Bronchial epithelial cell (primary cell): ENCODE data around the gene FXYD1. TPM values are rescaled to one million over a fixed set of nuclear protein-coding genes. Genes with fewer than 3 reads are reported as not detected.
"Not testable (repeated sequence)": the region's sequence is repeated elsewhere in the genome, so short reads cannot be mapped to it uniquely, and the experiment has no call there.

ENCODE experiments used
- DNase-seq: peaks from one replicate; pipeline ENCODE4 v3.0.0-alpha.2; 2010; ENCODE audit warnings: low read depth
- FAIRE-seq: peaks from 2 replicates; lab custom pipeline; 2011; peaks lifted over from hg19 to GRCh38; lab: Jason Lieb, UNC
- H3K27me3 ChIP-seq: 2 replicates; pipeline ENCODE4 v1.5.1; 2011; ENCODE audit warnings: low read length; ENCODE audit not compliant: control insufficient read depth, insufficient read depth
- H3K36me3 ChIP-seq: 2 replicates; pipeline ENCODE4 v1.5.1; 2011; ENCODE audit warnings: low read length; ENCODE audit not compliant: control insufficient read depth, insufficient read depth
- H3K4me3 ChIP-seq: 2 replicates; pipeline ENCODE4 v1.5.1; 2011; ENCODE audit warnings: mild to moderate bottlenecking, low read depth, low read length, control low read depth
- total RNA-seq: library from RNA; depleted of rRNA; stranded (reverse); fragments of >200 nt; gene quantifications from 2 replicates; pipeline ENCODE4 v1.2.1, GENCODE V29; 2014
- TF ChIP-seq, protein P1 (sequence below): IDR thresholded peaks from 2 replicates; pipeline ENCODE4 v1.5.1; 2011; ENCODE audit warnings: mild to moderate bottlenecking, moderate library complexity, low read length, control low read depth, inconsistent platforms; ENCODE audit not compliant: insufficient read depth, severe bottlenecking

FXYD1 gene
- total RNA-seq, 1 donor from 2014 or later: not detected

DNA sequence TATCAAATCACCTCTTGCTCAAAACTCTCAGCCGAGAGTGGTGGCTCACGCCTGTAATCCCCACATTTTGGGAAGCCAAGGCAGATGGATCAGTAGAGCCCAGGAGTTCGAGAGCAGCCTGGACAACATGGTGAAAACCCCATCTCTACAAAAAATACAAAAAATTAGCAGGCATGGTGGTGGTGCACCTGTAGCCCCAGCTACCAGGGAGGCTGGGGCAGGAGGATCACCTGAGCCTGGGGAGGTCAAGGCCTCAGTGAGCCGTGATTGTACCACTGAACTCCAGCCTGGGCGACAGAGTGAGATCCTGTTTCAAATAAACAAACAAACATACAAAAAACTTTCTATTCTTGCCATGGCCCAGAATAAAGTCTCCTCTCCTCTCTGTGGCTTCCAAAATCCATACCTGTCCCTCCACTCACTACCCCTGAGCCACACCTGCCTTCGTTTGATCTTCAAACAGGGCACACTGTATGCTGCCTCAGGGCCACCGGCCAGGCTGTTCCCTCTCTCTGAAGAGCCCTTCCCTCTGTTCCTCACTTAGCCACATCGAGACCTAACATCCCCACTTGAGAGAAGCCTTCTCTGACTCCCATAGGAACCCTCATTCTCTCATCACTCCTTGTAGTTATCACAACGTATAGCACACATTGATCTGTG is 10.1 kb upstream of the FXYD1 start:
- H3K36me3 ChIP-seq: no peaks in the 10 kb centered on the region
- no peak overlapping the region for H3K4me3 ChIP-seq
- no peak for FAIRE-seq
- TF ChIP-seq, protein P1, sequence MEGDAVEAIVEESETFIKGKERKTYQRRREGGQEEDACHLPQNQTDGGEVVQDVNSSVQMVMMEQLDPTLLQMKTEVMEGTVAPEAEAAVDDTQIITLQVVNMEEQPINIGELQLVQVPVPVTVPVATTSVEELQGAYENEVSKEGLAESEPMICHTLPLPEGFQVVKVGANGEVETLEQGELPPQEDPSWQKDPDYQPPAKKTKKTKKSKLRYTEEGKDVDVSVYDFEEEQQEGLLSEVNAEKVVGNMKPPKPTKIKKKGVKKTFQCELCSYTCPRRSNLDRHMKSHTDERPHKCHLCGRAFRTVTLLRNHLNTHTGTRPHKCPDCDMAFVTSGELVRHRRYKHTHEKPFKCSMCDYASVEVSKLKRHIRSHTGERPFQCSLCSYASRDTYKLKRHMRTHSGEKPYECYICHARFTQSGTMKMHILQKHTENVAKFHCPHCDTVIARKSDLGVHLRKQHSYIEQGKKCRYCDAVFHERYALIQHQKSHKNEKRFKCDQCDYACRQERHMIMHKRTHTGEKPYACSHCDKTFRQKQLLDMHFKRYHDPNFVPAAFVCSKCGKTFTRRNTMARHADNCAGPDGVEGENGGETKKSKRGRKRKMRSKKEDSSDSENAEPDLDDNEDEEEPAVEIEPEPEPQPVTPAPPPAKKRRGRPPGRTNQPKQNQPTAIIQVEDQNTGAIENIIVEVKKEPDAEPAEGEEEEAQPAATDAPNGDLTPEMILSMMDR: no peak
- no peaks in the 10 kb centered on the region for H3K27me3 ChIP-seq
- DNase-seq: no peak

DNA sequence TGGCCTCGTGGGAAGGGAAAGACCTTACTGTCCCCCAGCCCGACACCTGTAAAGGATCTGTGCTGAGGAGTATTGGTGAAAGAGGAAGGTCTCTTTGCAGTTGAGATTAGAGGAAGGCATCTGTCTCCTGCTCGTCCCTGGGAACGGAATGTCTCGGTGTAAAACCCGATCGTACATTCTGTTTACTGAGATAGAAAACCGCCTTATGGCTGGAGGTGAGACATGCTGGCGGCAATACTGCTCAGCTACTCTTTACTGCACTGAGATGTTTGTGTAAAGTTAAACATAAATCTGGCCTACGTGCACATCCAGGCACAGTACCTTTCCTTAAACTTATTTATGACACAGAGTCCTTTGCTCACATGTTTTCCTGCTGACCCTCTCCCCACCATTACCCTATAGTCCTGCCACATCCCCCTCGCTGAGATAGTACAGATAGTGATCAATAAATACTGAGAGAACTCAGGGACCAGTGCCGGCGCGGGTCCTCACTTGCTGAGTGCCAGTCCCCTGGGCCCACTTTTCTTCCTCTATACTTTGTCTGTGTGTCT is 8.8 kb upstream of the FXYD1 start:
- not testable (repeated sequence) for DNase-seq, H3K36me3 ChIP-seq, H3K4me3 ChIP-seq, FAIRE-seq, H3K27me3 ChIP-seq

DNA sequence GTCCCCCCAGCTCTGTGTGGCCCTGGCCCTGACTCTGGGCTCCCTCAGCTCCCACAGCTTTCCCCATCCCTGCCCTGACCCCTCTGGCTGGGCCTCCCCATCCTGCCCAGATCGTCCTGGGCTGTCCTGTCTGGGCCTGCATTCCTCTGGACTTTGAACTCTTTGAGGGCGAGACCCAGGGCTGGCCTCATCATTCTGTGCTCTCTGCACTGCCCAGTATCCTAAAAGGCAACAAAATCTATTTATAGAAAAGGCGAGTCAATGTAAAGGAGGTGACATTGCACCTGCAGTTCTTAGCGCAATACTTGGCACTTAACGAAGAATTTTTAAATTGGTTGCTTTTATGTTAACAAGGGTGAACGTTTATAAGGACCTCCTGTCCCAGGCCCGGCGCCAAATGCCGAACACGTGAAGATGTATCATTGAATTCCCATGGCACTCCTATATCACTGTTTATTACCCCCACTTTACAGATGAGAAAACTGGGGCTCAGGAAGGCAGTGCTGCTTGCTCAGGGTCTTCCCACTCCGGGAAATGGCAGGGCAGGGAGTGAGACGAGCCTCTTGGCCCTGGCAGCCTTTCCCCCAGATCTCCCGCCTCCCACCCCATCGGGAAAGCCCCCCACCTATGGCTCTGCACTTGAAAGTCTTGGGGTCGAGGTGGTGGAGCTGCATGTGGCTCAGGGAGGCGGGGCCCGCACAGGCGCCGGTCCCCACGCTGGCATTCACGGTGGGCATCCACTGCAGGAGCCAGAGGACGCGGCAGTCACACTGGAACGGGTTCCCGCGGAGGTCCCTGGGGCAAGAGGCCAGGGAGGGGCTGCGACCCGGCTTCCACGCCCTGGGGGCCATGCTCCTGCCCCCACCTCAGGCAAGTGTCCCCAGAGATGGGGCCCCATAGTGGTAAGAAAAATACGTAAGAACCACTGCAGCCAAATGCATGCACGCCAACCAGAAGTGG is 7.6 kb upstream of the FXYD1 start:
- no peaks in the 10 kb centered on the region for H3K27me3 ChIP-seq
- no peaks in the 10 kb centered on the region for H3K36me3 ChIP-seq
- TF ChIP-seq, protein P1: no peak
- H3K4me3 ChIP-seq: no peak overlapping the region
- FAIRE-seq: no peak
- no peak for DNase-seq

DNA sequence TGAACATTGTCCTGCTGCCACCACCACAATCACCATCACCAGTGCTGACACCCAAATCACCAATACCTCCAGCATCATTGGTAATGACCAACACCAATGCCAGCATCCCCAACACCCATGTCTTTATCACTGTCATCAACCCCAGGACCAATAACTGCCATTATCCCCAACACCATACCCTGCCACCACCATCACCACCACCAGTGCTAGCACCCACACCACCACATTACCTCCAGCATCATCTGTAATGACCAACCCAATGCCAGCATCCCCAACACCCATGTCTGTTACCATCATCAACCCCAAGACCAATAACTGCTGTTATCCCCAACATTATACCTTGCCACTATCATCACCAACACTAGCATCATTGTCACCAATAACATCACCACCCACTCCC is 6.4 kb upstream of the FXYD1 start:
- TF ChIP-seq, protein P1: no peak
- FAIRE-seq: peak; percentile 60
- Histone ChIP-seq H3K4me3 (no peak overlapping the region), H3K36me3 (no peaks in the 10 kb centered on the region), H3K27me3 (no peaks in the 10 kb centered on the region)
- DNase-seq: no peak

DNA sequence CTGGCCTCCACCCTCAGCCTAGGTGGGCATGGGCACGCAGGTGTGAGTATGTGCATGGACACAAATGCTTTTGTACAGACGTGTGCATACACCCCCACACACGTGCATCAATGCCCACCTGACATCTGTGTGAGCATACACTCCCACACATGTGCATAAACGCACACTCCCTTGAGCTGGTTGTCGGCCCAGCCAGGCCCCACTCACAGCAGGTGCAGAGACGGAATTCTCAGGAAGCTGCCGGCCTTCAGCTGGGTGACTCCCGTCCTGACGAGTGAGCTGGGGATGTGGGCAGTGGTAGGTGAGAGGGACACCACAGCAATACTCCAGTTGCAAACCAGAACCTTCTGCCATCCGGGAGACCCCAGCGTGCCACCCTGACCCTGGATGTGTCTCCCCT is 4.8 kb upstream of the FXYD1 start:
- TF ChIP-seq, protein P1: no peak
- DNase-seq: no peak
- no peaks in the 10 kb centered on the region for H3K36me3 ChIP-seq
- H3K27me3 ChIP-seq: no peaks in the 10 kb centered on the region
- no peak overlapping the region for H3K4me3 ChIP-seq
- no peak for FAIRE-seq
